A549 (cell line): Measurements from ENCODE around the gene RHOD.

ENCODE experiments used
- BHLHE40 ChIP-seq: IDR thresholded peaks from 2 replicates; pipeline ENCODE4 v1.6.1; 2012; ENCODE audit warnings: low read depth, low read length, inconsistent platforms
- CHD2 ChIP-seq: fragments of 150-350 bp; IDR thresholded peaks from 2 replicates; pipeline ENCODE4 v1.6.1; 2014; ENCODE audit warnings: low read length; ENCODE audit not compliant: partially characterized antibody
- EP300 ChIP-seq, 2 experiments: fragments of >200 bp; sonication (Bioruptor Twin); formaldehyde crosslinking; IDR thresholded peaks; 2 replicates in 1 of 2; 3 replicates in 1 of 2; pipeline ENCODE4 v1.6.1; 2016 to 2017
- HEYL ChIP-seq: fragments of 250-450 bp; sonication (Bioruptor Pico); IDR thresholded peaks from 2 replicates; pipeline ENCODE4 v1.8.0; 2021; ENCODE audit warnings: mild to moderate bottlenecking, moderate library complexity
- KDM5A ChIP-seq: fragments of 200-600 bp; sonication (generic); IDR thresholded peaks from 2 replicates; pipeline ENCODE4 v1.6.1; 2016; ENCODE audit warnings: antibody characterized with exemption, mild to moderate bottlenecking
- RAD21 ChIP-seq, 2 experiments: fragments of >200 bp in 1 of 2; sonication (Bioruptor Twin) in 1 of 2; formaldehyde crosslinking in 1 of 2; IDR thresholded peaks in 1 of 2; conservative IDR thresholded peaks in 1 of 2; 2 replicates in 1 of 2; 3 replicates in 1 of 2; pipeline ENCODE4 v1.6.1; 2012 to 2018; ENCODE audit warnings: inconsistent platforms in 1 of 2
- RFX5 ChIP-seq: fragments of 450-650 bp; IDR thresholded peaks from 2 replicates; pipeline ENCODE4 v1.7.1; 2014; ENCODE audit warnings: antibody characterized with exemption, mild to moderate bottlenecking, moderate library complexity
- TF ChIP-seq, protein P1 (sequence below): fragments of 150-350 bp; IDR thresholded peaks from 2 replicates; pipeline ENCODE4 v1.6.1; 2014; ENCODE audit warnings: low read depth, mild to moderate bottlenecking, low read length
- TF ChIP-seq, protein P2 (sequence below): fragments of >200 bp; sonication (Bioruptor Twin); formaldehyde crosslinking; IDR thresholded peaks from 3 replicates; pipeline ENCODE4 v1.5.1; 2016
- TF ChIP-seq, protein P3 (sequence below): fragments of 450-650 bp; IDR thresholded peaks from 2 replicates; pipeline ENCODE4 v1.6.1; 2014; ENCODE audit warnings: antibody characterized with exemption

DNA sequence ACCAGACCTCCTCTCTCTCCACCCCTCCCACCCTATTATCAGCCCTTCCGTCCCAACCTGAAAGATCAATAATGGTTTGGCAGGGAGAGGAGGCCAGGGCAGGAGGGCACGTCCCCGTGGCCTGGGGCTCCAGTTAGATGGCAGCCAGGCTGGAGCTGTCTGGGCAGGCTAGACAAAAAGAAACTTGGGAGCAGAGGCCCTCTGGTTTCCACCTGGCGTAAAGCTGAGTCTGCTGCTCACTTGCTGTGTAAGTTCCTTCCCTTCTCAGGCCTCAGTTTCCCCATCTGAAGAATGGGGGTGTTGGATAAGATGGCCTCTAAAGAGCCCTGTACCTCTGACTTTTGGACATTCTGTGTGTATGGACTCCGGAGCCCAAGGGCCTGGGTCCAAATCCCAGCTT lies 3.8 kb upstream of the RHOD start:
- TF ChIP-seq CHD2 (no peak), EP300 (IDR thresholded peaks at IDR 0.05) (no peak), BHLHE40 (no peak), RAD21 (conservative IDR thresholded peaks at IDR 0.05 in 1 of 2, IDR thresholded peaks at IDR 0.05 in 1 of 2) (no peak), KDM5A (no peak), HEYL (CRISPR knock-in tag) (no peak), RFX5 (no peak)
- TF ChIP-seq, protein P1, sequence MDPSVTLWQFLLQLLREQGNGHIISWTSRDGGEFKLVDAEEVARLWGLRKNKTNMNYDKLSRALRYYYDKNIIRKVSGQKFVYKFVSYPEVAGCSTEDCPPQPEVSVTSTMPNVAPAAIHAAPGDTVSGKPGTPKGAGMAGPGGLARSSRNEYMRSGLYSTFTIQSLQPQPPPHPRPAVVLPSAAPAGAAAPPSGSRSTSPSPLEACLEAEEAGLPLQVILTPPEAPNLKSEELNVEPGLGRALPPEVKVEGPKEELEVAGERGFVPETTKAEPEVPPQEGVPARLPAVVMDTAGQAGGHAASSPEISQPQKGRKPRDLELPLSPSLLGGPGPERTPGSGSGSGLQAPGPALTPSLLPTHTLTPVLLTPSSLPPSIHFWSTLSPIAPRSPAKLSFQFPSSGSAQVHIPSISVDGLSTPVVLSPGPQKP, result no peak
- TF ChIP-seq, protein P2, sequence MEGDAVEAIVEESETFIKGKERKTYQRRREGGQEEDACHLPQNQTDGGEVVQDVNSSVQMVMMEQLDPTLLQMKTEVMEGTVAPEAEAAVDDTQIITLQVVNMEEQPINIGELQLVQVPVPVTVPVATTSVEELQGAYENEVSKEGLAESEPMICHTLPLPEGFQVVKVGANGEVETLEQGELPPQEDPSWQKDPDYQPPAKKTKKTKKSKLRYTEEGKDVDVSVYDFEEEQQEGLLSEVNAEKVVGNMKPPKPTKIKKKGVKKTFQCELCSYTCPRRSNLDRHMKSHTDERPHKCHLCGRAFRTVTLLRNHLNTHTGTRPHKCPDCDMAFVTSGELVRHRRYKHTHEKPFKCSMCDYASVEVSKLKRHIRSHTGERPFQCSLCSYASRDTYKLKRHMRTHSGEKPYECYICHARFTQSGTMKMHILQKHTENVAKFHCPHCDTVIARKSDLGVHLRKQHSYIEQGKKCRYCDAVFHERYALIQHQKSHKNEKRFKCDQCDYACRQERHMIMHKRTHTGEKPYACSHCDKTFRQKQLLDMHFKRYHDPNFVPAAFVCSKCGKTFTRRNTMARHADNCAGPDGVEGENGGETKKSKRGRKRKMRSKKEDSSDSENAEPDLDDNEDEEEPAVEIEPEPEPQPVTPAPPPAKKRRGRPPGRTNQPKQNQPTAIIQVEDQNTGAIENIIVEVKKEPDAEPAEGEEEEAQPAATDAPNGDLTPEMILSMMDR, result no peak
- TF ChIP-seq, protein P3, sequence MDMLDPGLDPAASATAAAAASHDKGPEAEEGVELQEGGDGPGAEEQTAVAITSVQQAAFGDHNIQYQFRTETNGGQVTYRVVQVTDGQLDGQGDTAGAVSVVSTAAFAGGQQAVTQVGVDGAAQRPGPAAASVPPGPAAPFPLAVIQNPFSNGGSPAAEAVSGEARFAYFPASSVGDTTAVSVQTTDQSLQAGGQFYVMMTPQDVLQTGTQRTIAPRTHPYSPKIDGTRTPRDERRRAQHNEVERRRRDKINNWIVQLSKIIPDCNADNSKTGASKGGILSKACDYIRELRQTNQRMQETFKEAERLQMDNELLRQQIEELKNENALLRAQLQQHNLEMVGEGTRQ, result no peak
